Trophoblast cell (in vitro differentiated cells and primary cell): ENCODE results near the gene CNBD2.
A peak's percentile ranks its signal among the peaks of the same experiment; 100 is the strongest.

ENCODE experiments used
- DNase-seq, 2 donors: peaks; one replicate each; pipeline ENCODE4 v3.0.0-alpha.2; 2016
- H2AFZ ChIP-seq: 2 replicates; pipeline ENCODE4 v1.6.1; 2013; ENCODE audit warnings: low read length, moderate library complexity, mild to moderate bottlenecking; ENCODE audit not compliant: insufficient read depth, poor library complexity
- H2AK5ac ChIP-seq: 2 replicates; pipeline ENCODE4 v1.6.1; 2013; ENCODE audit warnings: mild to moderate bottlenecking, low read length
- H2BK120ac ChIP-seq: 2 replicates; pipeline ENCODE4 v1.6.1; 2013; ENCODE audit warnings: low read length, mild to moderate bottlenecking, moderate library complexity; ENCODE audit not compliant: insufficient read depth, poor library complexity
- H2BK12ac ChIP-seq: 2 replicates; pipeline ENCODE4 v1.6.1; 2013; ENCODE audit warnings: mild to moderate bottlenecking, low read length, moderate library complexity
- H2BK5ac ChIP-seq: 2 replicates; pipeline ENCODE4 v1.6.1; 2013; ENCODE audit warnings: low read length, low read depth, moderate library complexity, mild to moderate bottlenecking; ENCODE audit not compliant: poor library complexity
- H3K14ac ChIP-seq: 2 replicates; pipeline ENCODE4 v1.6.1; 2013; ENCODE audit warnings: mild to moderate bottlenecking, low read length
- H3K18ac ChIP-seq: 2 replicates; pipeline ENCODE4 v1.6.1; 2013; ENCODE audit warnings: mild to moderate bottlenecking, low read length
- H3K23ac ChIP-seq: 2 replicates; pipeline ENCODE4 v1.6.1; 2013; ENCODE audit warnings: low read length
- H3K27ac ChIP-seq: 2 replicates; pipeline ENCODE4 v1.5.1; 2013; ENCODE audit warnings: low read depth, mild to moderate bottlenecking, inconsistent platforms, low read length, moderate library complexity
- H3K27me3 ChIP-seq: 2 replicates; pipeline ENCODE4 v1.6.1; 2013; ENCODE audit warnings: inconsistent platforms, mild to moderate bottlenecking, low read length, moderate library complexity; ENCODE audit not compliant: insufficient read depth
- H3K36me3 ChIP-seq, 2 experiments: 1 replicate in 1 of 2; 2 replicates in 1 of 2; pipeline ENCODE4 v1.6.1; 2013; ENCODE audit warnings: low read length in 2 of 2, mild to moderate bottlenecking in 2 of 2, moderate library complexity in 1 of 2; ENCODE audit not compliant: insufficient read depth in 2 of 2, control insufficient read depth in 1 of 2
- H3K4ac ChIP-seq: 2 replicates; pipeline ENCODE4 v1.6.1; 2013; ENCODE audit warnings: low read depth, mild to moderate bottlenecking, low read length, moderate library complexity
- H3K4me1 ChIP-seq, 2 experiments: 1 replicate in 1 of 2; 2 replicates in 1 of 2; pipeline ENCODE4 v1.6.1; 2013; ENCODE audit warnings: low read length in 2 of 2, mild to moderate bottlenecking in 2 of 2, moderate library complexity in 1 of 2; ENCODE audit not compliant: insufficient read depth in 2 of 2, control insufficient read depth in 1 of 2
- H3K4me2 ChIP-seq: 2 replicates; pipeline ENCODE4 v1.6.1; 2013; ENCODE audit warnings: inconsistent platforms, mild to moderate bottlenecking, low read length, moderate library complexity
- H3K4me3 ChIP-seq: 2 replicates; pipeline ENCODE4 v1.5.1; 2013; ENCODE audit warnings: mild to moderate bottlenecking, low read depth, low read length, inconsistent platforms
- H3K79me1 ChIP-seq: one replicate; pipeline ENCODE4 v1.6.1; 2013; ENCODE audit warnings: low read length
- H3K79me2 ChIP-seq: 2 replicates; pipeline ENCODE4 v1.6.1; 2013; ENCODE audit warnings: low read length, mild to moderate bottlenecking; ENCODE audit not compliant: control insufficient read depth, insufficient read depth, poor library complexity
- H3K9ac ChIP-seq: 2 replicates; pipeline ENCODE4 v1.6.1; 2013; ENCODE audit warnings: mild to moderate bottlenecking, low read length
- H3K9me3 ChIP-seq: 2 replicates; pipeline ENCODE4 v1.6.1; 2013; ENCODE audit warnings: low read depth, mild to moderate bottlenecking, control low read depth, inconsistent platforms, low read length; ENCODE audit not compliant: insufficient read depth
- H4K12ac ChIP-seq: 2 replicates; pipeline ENCODE4 v1.6.1; 2013; ENCODE audit warnings: low read depth, mild to moderate bottlenecking, low read length, moderate library complexity
- H4K8ac ChIP-seq: 2 replicates; pipeline ENCODE4 v1.6.1; 2013; ENCODE audit warnings: low read depth, mild to moderate bottlenecking, low read length, moderate library complexity
- H4K91ac ChIP-seq: one replicate; pipeline ENCODE4 v1.6.1; 2013; ENCODE audit warnings: low read depth, mild to moderate bottlenecking, low read length, moderate library complexity
- WGBS: extraction: QIAGEN DNeasy Blood & Tissue Kit; methylation state at CpG from one replicate; pipeline ENCODE4 v1.1.7; 2013; ENCODE audit warnings: missing lambda C conversion rate; ENCODE audit not compliant: insufficient read length, insufficient coverage; ENCODE audit errors: extremely low coverage; 5-methylcytosine and 5-hydroxymethylcytosine counted together

CNBD2 gene

DNA sequence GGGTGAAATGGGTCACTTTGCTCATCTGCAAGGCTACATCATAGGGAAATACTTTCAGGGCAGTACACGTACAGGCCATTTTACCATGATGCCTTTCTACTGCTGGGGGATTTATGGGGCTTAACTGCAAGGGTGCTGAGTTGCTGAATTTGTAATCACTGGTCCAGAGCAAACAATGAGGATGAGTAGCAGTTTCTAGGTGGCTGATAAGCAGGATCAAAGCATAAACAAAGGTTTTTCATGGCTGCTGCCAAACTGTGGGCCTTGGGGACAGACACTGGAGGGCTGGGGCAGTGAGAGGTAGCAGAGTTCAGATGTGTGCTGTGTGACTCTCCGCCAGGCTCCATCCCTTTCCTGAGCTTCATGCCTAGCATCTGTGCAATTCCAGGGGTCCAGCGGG lies 68.3 kb downstream of the CNBD2 start:
- H3K4me1 ChIP-seq: no peaks in the 10 kb centered on the region
- H4K12ac ChIP-seq: no peak overlapping the region
- peak overlapping the region; percentile 15 for H3K9ac ChIP-seq
- no peak overlapping the region for H3K23ac ChIP-seq
- H2AK5ac ChIP-seq: no peak overlapping the region
- no peak overlapping the region for H2BK12ac ChIP-seq
- H3K18ac ChIP-seq: no peak overlapping the region
- H4K8ac ChIP-seq: no peak overlapping the region
- H3K27ac ChIP-seq: no peak overlapping the region
- H2BK120ac ChIP-seq: no peak overlapping the region
- no CpG with 5 or more reads among the region's 3 CpGs for WGBS
- no peak overlapping the region for H3K4me3 ChIP-seq
- H4K91ac ChIP-seq: no peak overlapping the region
- no peak overlapping the region for H3K4ac ChIP-seq
- H3K79me2 ChIP-seq: no peaks in the 10 kb centered on the region
- no peaks in the 10 kb centered on the region for H3K27me3 ChIP-seq
- H3K9me3 ChIP-seq: no peaks in the 10 kb centered on the region
- no peak overlapping the region for H3K14ac ChIP-seq
- no peak for DNase-seq
- H3K36me3 ChIP-seq: no peaks in the 10 kb centered on the region
- H3K79me1 ChIP-seq: no peaks in the 10 kb centered on the region
- no peak overlapping the region for H2AFZ ChIP-seq
- H3K4me2 ChIP-seq: no peak overlapping the region
- H2BK5ac ChIP-seq: no peak overlapping the region

- Histone ChIP-seq H2BK12ac (no peak overlapping the region), H2AFZ (no peak overlapping the region), H3K23ac (no peak overlapping the region), H3K4ac (no peak overlapping the region), H3K4me1 (no peaks in the 10 kb centered on the region), H3K18ac (no peak overlapping the region), H3K27me3 (no peaks in the 10 kb centered on the region), H3K14ac (no peak overlapping the region), H3K9ac (no peak overlapping the region), H3K4me2 (no peak overlapping the region), H3K9me3 (no peaks in the 10 kb centered on the region), H2AK5ac (no peak overlapping the region), H2BK5ac (no peak overlapping the region), H4K12ac (no peak overlapping the region), H3K79me1 (no peaks in the 10 kb centered on the region), H4K91ac (no peak overlapping the region), H3K79me2 (no peaks in the 10 kb centered on the region), H4K8ac (no peak overlapping the region), H3K4me3 (no peak overlapping the region), H3K36me3 (no peaks in the 10 kb centered on the region), H2BK120ac (no peak overlapping the region), H3K27ac (no peak overlapping the region)
- DNase-seq: no peak
- no CpG with 5 or more reads among the region's 5 CpGs for WGBS
These were observed 72.2 kb downstream of the CNBD2 start for GRCh38 chr20:36040571-36040970.

GRCh38 chr20:36043441-36043840 lies 75.1 kb downstream of the CNBD2 start:
- Histone ChIP-seq H3K79me2 (no peaks in the 10 kb centered on the region), H2BK12ac (no peak overlapping the region), H3K9ac (no peak overlapping the region), H4K91ac (no peak overlapping the region), H3K14ac (no peak overlapping the region), H3K36me3 (no peaks in the 10 kb centered on the region), H3K4me1 (no peaks in the 10 kb centered on the region), H3K4ac (no peak overlapping the region), H2BK120ac (no peak overlapping the region), H3K18ac (no peak overlapping the region), H2BK5ac (no peak overlapping the region), H2AK5ac (no peak overlapping the region), H3K27me3 (no peaks in the 10 kb centered on the region), H4K8ac (no peak overlapping the region), H3K23ac (no peak overlapping the region), H3K4me2 (no peak overlapping the region), H2AFZ (no peak overlapping the region), H3K4me3 (no peak overlapping the region), H3K27ac (no peak overlapping the region), H4K12ac (no peak overlapping the region), H3K9me3 (no peaks in the 10 kb centered on the region), H3K79me1 (no peaks in the 10 kb centered on the region)
- no CpG with 5 or more reads among the region's 3 CpGs for WGBS
- no peak for DNase-seq

GRCh38 chr20:36043892-36044515 lies 75.6 kb downstream of the CNBD2 start:
- no peaks in the 10 kb centered on the region for H3K4me1 ChIP-seq
- no peak overlapping the region for H2AFZ ChIP-seq
- H3K18ac ChIP-seq: no peak overlapping the region
- no peak overlapping the region for H3K4me3 ChIP-seq
- no peak overlapping the region for H2BK120ac ChIP-seq
- DNase-seq: no peak
- no peak overlapping the region for H3K9ac ChIP-seq
- no CpG with 5 or more reads among the region's 10 CpGs for WGBS
- no peak overlapping the region for H2AK5ac ChIP-seq
- no peak overlapping the region for H3K4me2 ChIP-seq
- no peaks in the 10 kb centered on the region for H3K27me3 ChIP-seq
- H3K79me2 ChIP-seq: no peaks in the 10 kb centered on the region
- H3K14ac ChIP-seq: no peak overlapping the region
- no peak overlapping the region for H2BK12ac ChIP-seq
- no peak overlapping the region for H3K23ac ChIP-seq
- H4K12ac ChIP-seq: no peak overlapping the region
- H3K36me3 ChIP-seq: no peaks in the 10 kb centered on the region
- no peaks in the 10 kb centered on the region for H3K79me1 ChIP-seq
- no peak overlapping the region for H3K4ac ChIP-seq
- no peaks in the 10 kb centered on the region for H3K9me3 ChIP-seq
- H2BK5ac ChIP-seq: no peak overlapping the region
- H4K91ac ChIP-seq: no peak overlapping the region
- no peak overlapping the region for H3K27ac ChIP-seq
- no peak overlapping the region for H4K8ac ChIP-seq
